Mesendoderm (in vitro differentiated cells): ENCODE results near the gene IRS2.

Experiments
- DNase-seq: peaks from one replicate; pipeline ENCODE4 v3.0.0; 2013
- H2AK5ac ChIP-seq: 2 replicates; pipeline ENCODE4 v1.6.1; 2013; ENCODE audit warnings: low read length, inconsistent platforms
- H2BK120ac ChIP-seq: 2 replicates; pipeline ENCODE4 v1.6.1; 2013; ENCODE audit warnings: low read depth, mild to moderate bottlenecking, low read length, moderate library complexity, mixed read lengths
- H2BK15ac ChIP-seq: replicated peaks from 2 replicates; pipeline ENCODE4 v1.6.1; 2013; ENCODE audit warnings: low read depth, mild to moderate bottlenecking, moderate library complexity
- H2BK5ac ChIP-seq: 2 replicates; pipeline ENCODE4 v1.6.1; 2013; ENCODE audit warnings: low read length, inconsistent platforms
- H3K18ac ChIP-seq: 2 replicates; pipeline ENCODE4 v1.6.1; 2013; ENCODE audit warnings: mild to moderate bottlenecking, low read length, mixed read lengths
- H3K23ac ChIP-seq: one replicate; pipeline ENCODE4 v1.6.1; 2013; ENCODE audit warnings: low read length
- H3K27ac ChIP-seq: 2 replicates; pipeline ENCODE4 v1.5.1; 2013; ENCODE audit warnings: low read depth, mild to moderate bottlenecking, inconsistent platforms, low read length, moderate library complexity
- H3K27me3 ChIP-seq: 2 replicates; pipeline ENCODE4 v1.6.1; 2013; ENCODE audit warnings: low read length, control low read depth, mild to moderate bottlenecking, inconsistent platforms; ENCODE audit not compliant: insufficient read depth, poor library complexity
- H3K36me3 ChIP-seq: 2 replicates; pipeline ENCODE4 v1.6.1; 2013; ENCODE audit warnings: low read length, inconsistent platforms; ENCODE audit not compliant: control insufficient read depth, insufficient read depth
- H3K4ac ChIP-seq: one replicate; pipeline ENCODE4 v1.6.1; 2013; ENCODE audit warnings: low read depth, mild to moderate bottlenecking, low read length, moderate library complexity
- H3K4me1 ChIP-seq: 2 replicates; pipeline ENCODE4 v1.6.1; 2013; ENCODE audit warnings: low read depth, low read length, inconsistent platforms; ENCODE audit not compliant: control insufficient read depth
- H3K4me2 ChIP-seq: 2 replicates; pipeline ENCODE4 v1.6.1; 2013; ENCODE audit warnings: low read length
- H3K4me3 ChIP-seq: 2 replicates; pipeline ENCODE4 v1.5.1; 2013; ENCODE audit warnings: mild to moderate bottlenecking, low read length
- H3K56ac ChIP-seq: one replicate; pipeline ENCODE4 v1.6.1; 2013; ENCODE audit warnings: low read length
- H3K79me1 ChIP-seq: 2 replicates; pipeline ENCODE4 v1.6.1; 2013; ENCODE audit warnings: low read length, inconsistent platforms
- H3K79me2 ChIP-seq: 2 replicates; pipeline ENCODE4 v1.6.1; 2013; ENCODE audit warnings: mild to moderate bottlenecking, low read length; ENCODE audit not compliant: control insufficient read depth, insufficient read depth
- H3K9ac ChIP-seq: 2 replicates; pipeline ENCODE4 v1.6.1; 2013; ENCODE audit warnings: low read length, inconsistent platforms
- H4K5ac ChIP-seq: one replicate; pipeline ENCODE4 v1.6.1; 2013; ENCODE audit warnings: low read length
- H4K8ac ChIP-seq: one replicate; pipeline ENCODE4 v1.6.1; 2013; ENCODE audit warnings: low read depth, mild to moderate bottlenecking, control low read depth, low read length, moderate library complexity
- WGBS: extraction: QIAGEN DNeasy Blood & Tissue Kit; methylation state at CpG from one replicate; pipeline ENCODE4 v1.1.7; 2013; ENCODE audit warnings: low lambda C conversion rate, missing lambda C conversion rate; ENCODE audit not compliant: insufficient coverage; ENCODE audit errors: extremely low coverage; 5-methylcytosine and 5-hydroxymethylcytosine counted together

The IRS2 gene

DNA sequence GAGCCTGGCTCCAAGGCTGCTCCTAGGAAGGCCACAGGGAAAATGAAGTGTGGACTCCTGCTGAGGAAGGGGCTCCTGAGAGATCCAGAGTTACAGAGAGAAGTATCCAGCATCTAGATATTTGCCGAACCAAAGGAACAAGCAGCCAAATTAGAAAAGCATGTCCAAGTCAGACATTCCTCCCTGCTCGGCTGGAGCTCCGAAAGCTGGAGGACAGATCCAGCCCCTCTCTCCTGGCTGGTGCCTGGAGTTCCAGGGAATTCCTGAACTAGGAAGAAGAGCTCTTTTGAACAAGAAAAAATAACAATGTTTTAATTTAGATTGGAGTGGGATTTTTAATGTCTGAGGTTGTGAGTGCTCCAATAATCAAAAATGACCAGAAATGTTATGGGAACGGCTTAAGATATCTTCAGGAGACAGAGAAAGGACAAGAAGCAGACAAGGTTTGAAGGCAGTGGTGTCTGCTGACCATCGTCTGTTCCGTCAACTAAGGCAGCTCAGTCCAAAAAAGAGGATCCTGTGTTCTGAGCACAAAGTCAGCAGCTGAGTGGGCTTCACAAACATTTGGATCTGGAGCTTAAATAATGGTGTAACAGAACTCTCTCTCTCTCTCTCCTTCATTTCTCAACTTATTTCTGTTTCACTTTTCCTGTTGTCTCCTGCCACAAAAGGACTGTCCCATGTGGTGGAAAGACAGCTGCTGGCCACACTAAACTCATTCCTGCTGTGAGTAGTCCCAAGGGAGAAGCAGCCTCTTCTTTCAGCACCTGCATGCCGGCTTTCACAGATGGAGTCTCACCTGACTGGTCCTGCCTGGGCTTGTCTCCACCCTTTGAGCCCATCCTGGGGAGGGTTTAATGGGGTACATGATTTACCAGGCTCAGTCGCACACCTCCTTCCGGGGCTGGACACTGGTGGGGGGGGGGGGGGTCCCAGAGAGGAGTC lies 31.5 kb upstream of the IRS2 start:
- no peaks in the 10 kb centered on the region for H3K4me1 ChIP-seq
- H3K18ac ChIP-seq: no peak overlapping the region
- no peak overlapping the region for H4K5ac ChIP-seq
- H3K56ac ChIP-seq: no peak overlapping the region
- no peaks in the 10 kb centered on the region for H3K79me1 ChIP-seq
- no peak overlapping the region for H2BK15ac ChIP-seq
- no peak overlapping the region for H2BK5ac ChIP-seq
- H3K27me3 ChIP-seq: no peaks in the 10 kb centered on the region
- WGBS: no CpG with 5 or more reads among the region's 9 CpGs
- no peak overlapping the region for H3K4me3 ChIP-seq
- H3K9ac ChIP-seq: no peak overlapping the region
- H2BK120ac ChIP-seq: no peak overlapping the region
- H3K79me2 ChIP-seq: no peaks in the 10 kb centered on the region
- H3K4ac ChIP-seq: no peak overlapping the region
- no peak overlapping the region for H3K4me2 ChIP-seq
- no peak overlapping the region for H4K8ac ChIP-seq
- H3K36me3 ChIP-seq: no peaks in the 10 kb centered on the region
- no peak for DNase-seq
- no peak overlapping the region for H2AK5ac ChIP-seq
- no peak overlapping the region for H3K23ac ChIP-seq
- no peak overlapping the region for H3K27ac ChIP-seq

DNA sequence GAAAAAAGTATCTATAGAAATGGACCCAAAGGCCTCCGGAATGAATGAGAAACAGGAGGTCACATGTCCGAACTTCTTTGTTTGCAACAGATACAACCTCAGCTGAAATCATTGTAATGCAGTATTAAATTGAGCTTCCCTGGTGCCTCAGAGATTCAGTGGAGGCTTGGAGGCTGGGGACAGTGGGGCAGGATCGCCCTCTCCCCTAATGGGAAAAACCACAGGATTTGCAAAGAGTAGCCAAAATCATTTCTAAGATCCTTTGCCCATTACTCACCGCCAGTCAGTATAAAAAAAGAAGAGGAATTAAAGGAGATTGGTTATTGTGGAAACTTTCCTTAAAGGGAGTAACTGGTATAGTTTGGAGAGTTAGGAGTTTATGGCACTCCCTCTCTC lies 30.4 kb upstream of the IRS2 start:
- Histone ChIP-seq H3K36me3 (no peaks in the 10 kb centered on the region), H3K18ac (no peak overlapping the region), H4K5ac (no peak overlapping the region), H2BK15ac (no peak overlapping the region), H4K8ac (no peak overlapping the region), H2BK5ac (no peak overlapping the region), H2BK120ac (no peak overlapping the region), H3K4me2 (no peak overlapping the region), H3K9ac (no peak overlapping the region), H2AK5ac (no peak overlapping the region), H3K4me1 (no peaks in the 10 kb centered on the region), H3K79me1 (no peaks in the 10 kb centered on the region), H3K27ac (no peak overlapping the region), H3K56ac (no peak overlapping the region), H3K23ac (no peak overlapping the region), H3K4ac (no peak overlapping the region), H3K27me3 (no peaks in the 10 kb centered on the region), H3K79me2 (no peaks in the 10 kb centered on the region), H3K4me3 (no peak overlapping the region)
- WGBS: no CpG with 5 or more reads among the region's 4 CpGs
- DNase-seq: no peak

DNA sequence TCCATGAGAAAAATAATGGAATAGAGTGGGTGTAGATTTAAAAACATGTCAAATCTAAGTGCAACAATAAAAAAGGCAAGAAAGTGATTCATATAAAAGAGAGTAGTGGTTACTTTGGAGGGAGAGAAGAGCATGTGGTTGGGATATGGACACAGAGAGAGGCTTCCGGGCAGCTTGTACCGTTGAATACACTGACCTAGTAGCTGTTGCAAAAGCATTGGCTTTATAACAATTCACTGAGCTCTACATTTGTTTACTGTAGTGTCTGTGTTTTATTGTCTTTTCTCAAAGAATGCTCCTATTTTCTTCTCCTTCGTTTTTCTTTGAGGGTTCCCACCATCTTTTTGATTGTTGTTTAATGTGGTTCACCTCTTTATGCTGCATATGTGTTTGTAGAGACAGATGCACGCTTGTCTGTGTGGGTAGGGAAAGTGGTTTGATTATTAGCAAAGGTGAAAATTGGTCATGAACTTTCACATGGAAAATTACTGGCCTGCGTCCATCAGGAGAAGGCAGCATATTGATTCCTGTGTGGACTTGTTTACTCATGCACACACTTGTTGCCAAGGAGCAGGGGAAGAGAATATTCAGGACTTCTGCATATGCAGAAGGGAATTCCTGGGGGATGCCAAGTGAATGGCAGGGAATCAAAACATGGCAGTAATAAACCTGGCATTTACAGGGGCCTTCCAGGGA lies 29.9 kb upstream of the IRS2 start:
- Histone ChIP-seq H3K4me1 (no peaks in the 10 kb centered on the region), H3K27me3 (no peaks in the 10 kb centered on the region), H3K27ac (no peak overlapping the region), H3K36me3 (no peaks in the 10 kb centered on the region), H3K79me2 (no peaks in the 10 kb centered on the region), H3K23ac (no peak overlapping the region), H4K8ac (no peak overlapping the region), H3K4ac (no peak overlapping the region), H2BK5ac (no peak overlapping the region), H2BK120ac (no peak overlapping the region), H3K18ac (no peak overlapping the region), H3K4me2 (no peak overlapping the region), H2AK5ac (no peak overlapping the region), H3K79me1 (no peaks in the 10 kb centered on the region), H3K9ac (no peak overlapping the region), H3K56ac (no peak overlapping the region), H2BK15ac (no peak overlapping the region), H4K5ac (no peak overlapping the region), H3K4me3 (no peak overlapping the region)
- no peak for DNase-seq
- WGBS: no CpG with 5 or more reads among the region's 5 CpGs

- Histone ChIP-seq H3K4me2 (no peak overlapping the region), H2BK120ac (no peak overlapping the region), H3K23ac (no peak overlapping the region), H2BK5ac (no peak overlapping the region), H4K8ac (no peak overlapping the region), H3K18ac (no peak overlapping the region), H3K56ac (no peak overlapping the region), H2BK15ac (no peak overlapping the region), H3K79me1 (no peaks in the 10 kb centered on the region), H3K27ac (no peak overlapping the region), H4K5ac (no peak overlapping the region), H3K9ac (no peak overlapping the region), H2AK5ac (no peak overlapping the region), H3K36me3 (no peaks in the 10 kb centered on the region), H3K4me1 (no peaks in the 10 kb centered on the region), H3K27me3 (no peaks in the 10 kb centered on the region), H3K4me3 (no peak overlapping the region), H3K79me2 (no peaks in the 10 kb centered on the region), H3K4ac (no peak overlapping the region)
- no CpG with 5 or more reads among the region's 5 CpGs for WGBS
- DNase-seq: no peak
Measured at GRCh38 chr13:109815651-109816050, 29.3 kb upstream of the IRS2 start.

DNA sequence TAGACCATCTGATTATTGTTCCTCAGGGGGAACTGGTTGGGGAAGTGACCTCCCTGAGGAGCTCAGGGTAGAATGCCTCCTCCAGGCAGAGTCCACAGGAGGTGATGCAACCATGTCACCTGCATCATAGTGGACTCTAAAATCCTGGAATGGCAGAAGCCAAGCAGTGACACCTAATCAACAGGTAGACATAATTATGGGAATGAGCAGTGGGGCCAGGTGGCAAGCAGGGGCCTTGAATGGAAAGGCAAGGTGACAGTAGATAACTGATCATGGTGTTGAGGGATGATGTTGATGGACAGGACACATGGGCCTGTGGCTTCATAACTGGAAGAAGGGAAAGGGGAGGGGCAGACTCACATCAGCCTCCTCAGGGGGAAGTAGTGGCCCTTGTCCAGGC lies 27.3 kb upstream of the IRS2 start:
- no peak overlapping the region for H3K4me2 ChIP-seq
- H3K36me3 ChIP-seq: no peaks in the 10 kb centered on the region
- DNase-seq: no peak
- H3K79me1 ChIP-seq: no peaks in the 10 kb centered on the region
- no peaks in the 10 kb centered on the region for H3K79me2 ChIP-seq
- no peak overlapping the region for H3K27ac ChIP-seq
- H3K9ac ChIP-seq: no peak overlapping the region
- H3K27me3 ChIP-seq: no peaks in the 10 kb centered on the region
- H3K4me3 ChIP-seq: no peak overlapping the region
- H4K5ac ChIP-seq: no peak overlapping the region
- no peak overlapping the region for H4K8ac ChIP-seq
- no peak overlapping the region for H3K18ac ChIP-seq
- no peaks in the 10 kb centered on the region for H3K4me1 ChIP-seq
- H2BK5ac ChIP-seq: no peak overlapping the region
- H2BK15ac ChIP-seq: no peak overlapping the region
- no peak overlapping the region for H2AK5ac ChIP-seq
- no peak overlapping the region for H3K23ac ChIP-seq
- H3K4ac ChIP-seq: no peak overlapping the region
- no peak overlapping the region for H3K56ac ChIP-seq
- no peak overlapping the region for H2BK120ac ChIP-seq
